Measurements from ENCODE around the gene GAREM2.

The GAREM2 gene

DNA sequence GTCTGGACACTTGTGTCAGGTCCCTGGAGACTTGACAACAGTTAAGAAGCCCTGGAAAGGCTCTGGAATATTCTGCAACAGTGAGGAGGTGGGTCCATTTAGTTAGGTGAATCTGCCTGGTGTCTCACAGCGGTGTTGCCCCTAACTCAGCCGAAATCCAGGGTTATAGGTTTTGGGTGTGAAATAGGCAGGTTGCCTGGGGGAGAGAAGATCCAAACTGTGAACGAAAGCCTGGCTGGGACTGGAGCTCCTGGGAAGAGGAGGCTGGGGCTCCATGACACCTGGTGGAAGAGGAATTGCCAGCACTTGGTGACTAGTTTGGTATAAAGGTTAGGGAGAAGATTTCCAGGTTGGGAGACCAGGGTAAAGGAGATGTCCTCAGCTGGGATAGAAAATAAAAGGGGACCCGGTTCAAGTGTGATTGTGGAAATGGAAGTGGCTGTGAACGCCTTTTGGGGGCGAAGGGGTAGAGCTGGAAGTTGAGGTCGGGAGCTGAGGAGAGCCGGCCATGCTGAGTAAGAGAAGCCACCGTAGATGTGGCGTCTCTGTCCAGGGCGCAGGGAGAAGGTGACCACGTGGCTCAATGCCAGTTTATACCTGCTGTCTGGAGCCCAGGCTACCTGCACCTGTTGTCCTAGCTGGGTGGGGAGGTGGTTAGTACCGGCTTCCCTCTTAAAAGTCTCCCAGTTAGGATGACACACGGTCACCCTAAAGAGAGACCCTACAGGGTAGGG lies 3.0 kb upstream of the GAREM2 start:
- TF ChIP-seq, protein P1, sequence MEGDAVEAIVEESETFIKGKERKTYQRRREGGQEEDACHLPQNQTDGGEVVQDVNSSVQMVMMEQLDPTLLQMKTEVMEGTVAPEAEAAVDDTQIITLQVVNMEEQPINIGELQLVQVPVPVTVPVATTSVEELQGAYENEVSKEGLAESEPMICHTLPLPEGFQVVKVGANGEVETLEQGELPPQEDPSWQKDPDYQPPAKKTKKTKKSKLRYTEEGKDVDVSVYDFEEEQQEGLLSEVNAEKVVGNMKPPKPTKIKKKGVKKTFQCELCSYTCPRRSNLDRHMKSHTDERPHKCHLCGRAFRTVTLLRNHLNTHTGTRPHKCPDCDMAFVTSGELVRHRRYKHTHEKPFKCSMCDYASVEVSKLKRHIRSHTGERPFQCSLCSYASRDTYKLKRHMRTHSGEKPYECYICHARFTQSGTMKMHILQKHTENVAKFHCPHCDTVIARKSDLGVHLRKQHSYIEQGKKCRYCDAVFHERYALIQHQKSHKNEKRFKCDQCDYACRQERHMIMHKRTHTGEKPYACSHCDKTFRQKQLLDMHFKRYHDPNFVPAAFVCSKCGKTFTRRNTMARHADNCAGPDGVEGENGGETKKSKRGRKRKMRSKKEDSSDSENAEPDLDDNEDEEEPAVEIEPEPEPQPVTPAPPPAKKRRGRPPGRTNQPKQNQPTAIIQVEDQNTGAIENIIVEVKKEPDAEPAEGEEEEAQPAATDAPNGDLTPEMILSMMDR (conservative IDR thresholded peaks at IDR 0.05; ENCODE audit: low read depth, low read length) = no peak
- Histone ChIP-seq H3K4me3 (IDR thresholded peaks at IDR 0.05; ENCODE audit: insufficient read depth, low read depth, low read length) (no peak overlapping the region), H4K20me1 (ENCODE audit: insufficient read depth) (no peaks in the 10 kb centered on the region), H3K4me1 (ENCODE audit: low read depth, poor library complexity, severe bottlenecking) (no peaks in the 10 kb centered on the region), H3K36me3 (ENCODE audit: insufficient read depth) (no peaks in the 10 kb centered on the region), H3K9ac (no peak overlapping the region), H3K27me3 (ENCODE audit: insufficient read depth, low read depth) (no peaks in the 10 kb centered on the region; the same call in 1 of the 2 replicates), H3K27ac (no peak overlapping the region), H3K4me2 (no peak overlapping the region), H3K79me2 (ENCODE audit: insufficient read depth, low read depth) (no peaks in the 10 kb centered on the region), H2AFZ (ENCODE audit: low read depth) (no peak overlapping the region)

GRCh38 chr2:26170795-26171194 lies 2.1 kb upstream of the GAREM2 start:
- Histone ChIP-seq H3K4me2 (no peak overlapping the region), H3K36me3 (ENCODE audit: insufficient read depth) (no peaks in the 10 kb centered on the region), H4K20me1 (ENCODE audit: insufficient read depth) (no peaks in the 10 kb centered on the region), H3K4me3 (IDR thresholded peaks at IDR 0.05; ENCODE audit: insufficient read depth, low read depth, low read length) (no peak overlapping the region), H3K4me1 (ENCODE audit: low read depth, poor library complexity, severe bottlenecking) (no peaks in the 10 kb centered on the region), H2AFZ (ENCODE audit: low read depth) (no peak overlapping the region), H3K27ac (no peak overlapping the region), H3K27me3 (ENCODE audit: insufficient read depth, low read depth) (no peaks in the 10 kb centered on the region; the same call in 1 of the 2 replicates), H3K9ac (no peak overlapping the region), H3K79me2 (ENCODE audit: insufficient read depth, low read depth) (no peaks in the 10 kb centered on the region)
- TF ChIP-seq, protein P1 (conservative IDR thresholded peaks at IDR 0.05; ENCODE audit: low read depth, low read length) = no peak

DNA sequence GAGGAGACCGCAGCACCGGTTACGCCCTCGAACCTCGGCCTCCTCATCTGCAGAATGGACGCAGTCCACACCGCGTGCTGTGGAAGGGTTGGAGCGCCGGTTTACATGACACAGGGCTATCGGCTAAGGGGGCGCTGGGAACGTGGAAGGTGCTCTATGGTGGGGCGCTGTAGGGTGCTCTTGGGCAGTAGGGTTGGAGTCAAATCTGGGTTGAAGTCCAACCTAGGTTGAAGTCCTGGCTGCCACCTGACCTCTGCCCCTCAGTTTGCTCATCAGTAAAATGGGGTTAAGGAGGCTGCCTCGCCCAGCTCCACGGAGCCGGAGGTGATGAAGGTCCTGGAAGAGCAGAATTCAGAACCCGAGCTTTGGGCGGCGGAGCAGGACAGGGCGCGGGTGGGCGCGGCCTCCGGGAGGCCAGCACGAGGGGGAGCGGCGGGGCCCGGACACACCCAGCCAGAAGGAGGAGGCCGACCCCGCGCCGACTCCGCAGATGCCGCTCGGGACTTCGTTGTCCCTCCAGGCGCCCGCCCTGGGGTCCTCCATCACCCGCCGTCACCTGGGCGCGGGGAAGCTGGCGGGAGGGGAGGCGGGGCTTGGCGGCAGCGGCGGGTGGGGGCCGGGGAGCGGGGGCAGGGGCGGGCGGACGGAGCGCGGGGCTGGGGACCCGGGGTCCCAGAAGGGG lies 558 bp upstream of the GAREM2 start:
- no peak overlapping the region for H3K4me2 ChIP-seq
- no peaks in the 10 kb centered on the region for H3K36me3 ChIP-seq (ENCODE audit: insufficient read depth)
- H3K4me3 ChIP-seq (IDR thresholded peaks at IDR 0.05; ENCODE audit: insufficient read depth, low read depth, low read length) = no peak overlapping the region
- H3K27me3 ChIP-seq (ENCODE audit: insufficient read depth, low read depth) = no peaks in the 10 kb centered on the region; the same call in 1 of the 2 replicates
- no peaks in the 10 kb centered on the region for H4K20me1 ChIP-seq (ENCODE audit: insufficient read depth)
- H3K4me1 ChIP-seq (ENCODE audit: low read depth, poor library complexity, severe bottlenecking) = no peaks in the 10 kb centered on the region
- H3K27ac ChIP-seq = no peak overlapping the region
- TF ChIP-seq, protein P1 (conservative IDR thresholded peaks at IDR 0.05; ENCODE audit: low read depth, low read length) = no peak
- no peak overlapping the region for H3K9ac ChIP-seq
- no peak overlapping the region for H2AFZ ChIP-seq (ENCODE audit: low read depth)
- no peaks in the 10 kb centered on the region for H3K79me2 ChIP-seq (ENCODE audit: insufficient read depth, low read depth)

- Histone ChIP-seq H3K4me1 (ENCODE audit: low read depth, poor library complexity, severe bottlenecking) (no peaks in the 10 kb centered on the region), H3K79me2 (ENCODE audit: insufficient read depth, low read depth) (no peaks in the 10 kb centered on the region), H3K4me2 (no peak overlapping the region), H3K27ac (no peak overlapping the region), H3K36me3 (ENCODE audit: insufficient read depth) (no peaks in the 10 kb centered on the region), H3K9ac (no peak overlapping the region), H2AFZ (ENCODE audit: low read depth) (no peak overlapping the region), H3K4me3 (IDR thresholded peaks at IDR 0.05; ENCODE audit: insufficient read depth, low read depth, low read length) (no peak overlapping the region), H3K27me3 (ENCODE audit: insufficient read depth, low read depth) (no peaks in the 10 kb centered on the region; the same call in 1 of the 2 replicates), H4K20me1 (ENCODE audit: insufficient read depth) (no peaks in the 10 kb centered on the region)
- TF ChIP-seq, protein P1 (conservative IDR thresholded peaks at IDR 0.05; ENCODE audit: low read depth, low read length) = no peak
Observed at GRCh38 chr2:26173776-26174482, 1.0 kb downstream of the GAREM2 start.

All from KMS-11 (cell line).